IPS-18a (cell line): Measurements from ENCODE around the gene ZNF182.
"Not testable (repeated sequence)": the region's sequence is repeated elsewhere in the genome, so short reads cannot be mapped to it uniquely, and the experiment has no call there.

Experiments used
- H3K27ac ChIP-seq: one replicate; pipeline ENCODE4 v1.5.1; 2013; ENCODE audit warnings: low read length
- H3K27me3 ChIP-seq: one replicate; pipeline ENCODE4 v1.6.1; 2013; ENCODE audit warnings: mild to moderate bottlenecking, low read length; ENCODE audit not compliant: control insufficient read depth, insufficient read depth
- H3K36me3 ChIP-seq: one replicate; pipeline ENCODE4 v1.6.1; 2013; ENCODE audit warnings: low read depth, low read length; ENCODE audit not compliant: control insufficient read depth
- H3K4me1 ChIP-seq: one replicate; pipeline ENCODE4 v1.6.1; 2013; ENCODE audit warnings: low read depth, low read length; ENCODE audit not compliant: control insufficient read depth
- H3K4me3 ChIP-seq: one replicate; pipeline ENCODE4 v1.5.1; 2013; ENCODE audit warnings: low read length
- H3K9ac ChIP-seq: one replicate; pipeline ENCODE4 v1.6.1; 2013; ENCODE audit warnings: mild to moderate bottlenecking, low read length, moderate library complexity
- H3K9me3 ChIP-seq: one replicate; pipeline ENCODE4 v1.6.1; 2013; ENCODE audit warnings: low read depth, low read length; ENCODE audit not compliant: control insufficient read depth

Gene ZNF182

GRCh38 chrX:47992669-47993068, 11.1 kb downstream of the ZNF182 start:
- H3K27ac ChIP-seq: no peak overlapping the region
- H3K36me3 ChIP-seq: no peaks in the 10 kb centered on the region
- no peaks in the 10 kb centered on the region for H3K4me1 ChIP-seq
- no peaks in the 10 kb centered on the region for H3K27me3 ChIP-seq
- H3K9ac ChIP-seq: no peak overlapping the region
- peaks cover 14% of the 10 kb centered on the region for H3K9me3 ChIP-seq
- no peak overlapping the region for H3K4me3 ChIP-seq

- H3K4me3 ChIP-seq: no peak overlapping the region
- no peak overlapping the region for H3K9ac ChIP-seq
- H3K27ac ChIP-seq: no peak overlapping the region
- no peaks in the 10 kb centered on the region for H3K4me1 ChIP-seq
- H3K9me3 ChIP-seq: peaks cover 11% of the 10 kb centered on the region
- no peaks in the 10 kb centered on the region for H3K36me3 ChIP-seq
- no peaks in the 10 kb centered on the region for H3K27me3 ChIP-seq
Observed at GRCh38 chrX:47992095-47992380, 11.8 kb downstream of the ZNF182 start.

- Histone ChIP-seq H3K4me3 (no peak overlapping the region), H3K27ac (no peak overlapping the region), H3K36me3 (no peaks in the 10 kb centered on the region), H3K9ac (no peak overlapping the region), H3K27me3 (no peaks in the 10 kb centered on the region), H3K9me3 (peaks cover 11% of the 10 kb centered on the region), H3K4me1 (no peaks in the 10 kb centered on the region)
Observed at GRCh38 chrX:47991263-47992094, 12.3 kb downstream of the ZNF182 start.

GRCh38 chrX:47976254-47977151, 27.3 kb downstream of the ZNF182 start:
- no peaks in the 10 kb centered on the region for H3K4me1 ChIP-seq
- H3K36me3 ChIP-seq: peaks cover 22% of the 10 kb centered on the region
- no peak overlapping the region for H3K27ac ChIP-seq
- H3K9ac ChIP-seq: no peak overlapping the region
- peaks cover 75% of the 10 kb centered on the region for H3K9me3 ChIP-seq
- H3K27me3 ChIP-seq: no peaks in the 10 kb centered on the region
- no peak overlapping the region for H3K4me3 ChIP-seq

- Histone ChIP-seq H3K4me1 (no peaks in the 10 kb centered on the region), H3K27me3 (no peaks in the 10 kb centered on the region), H3K4me3 (no peak overlapping the region), H3K9ac (no peak overlapping the region), H3K27ac (no peak overlapping the region), H3K36me3 (peaks cover 14% of the 10 kb centered on the region), H3K9me3 (peaks cover 77% of the 10 kb centered on the region)
Observed at GRCh38 chrX:47973235-47973634, 30.6 kb downstream of the ZNF182 start.

- H3K36me3 ChIP-seq, H3K27ac ChIP-seq, H3K9ac ChIP-seq, H3K4me1 ChIP-seq, H3K27me3 ChIP-seq, H3K4me3 ChIP-seq: not testable (repeated sequence)
- peaks cover 55% of the 10 kb centered on the region for H3K9me3 ChIP-seq
Observed at GRCh38 chrX:47965526-47965925, 38.3 kb downstream of the ZNF182 start.

- not testable (repeated sequence) for H3K9ac ChIP-seq, H3K27ac ChIP-seq, H3K4me1 ChIP-seq, H3K36me3 ChIP-seq, H3K27me3 ChIP-seq, H3K4me3 ChIP-seq
- H3K9me3 ChIP-seq: peaks cover 28% of the 10 kb centered on the region
Observed at GRCh38 chrX:47961830-47962229, 42.0 kb downstream of the ZNF182 start.

- no peak overlapping the region for H3K9ac ChIP-seq
- H3K9me3 ChIP-seq: peaks cover 23% of the 10 kb centered on the region
- no peak overlapping the region for H3K27ac ChIP-seq
- H3K27me3 ChIP-seq: no peaks in the 10 kb centered on the region
- no peak overlapping the region for H3K4me3 ChIP-seq
- H3K4me1 ChIP-seq: no peaks in the 10 kb centered on the region
- no peaks in the 10 kb centered on the region for H3K36me3 ChIP-seq
Observed at GRCh38 chrX:47960406-47960805, 43.4 kb downstream of the ZNF182 start.

- no peaks in the 10 kb centered on the region for H3K36me3 ChIP-seq
- H3K9ac ChIP-seq: no peak overlapping the region
- no peaks in the 10 kb centered on the region for H3K27me3 ChIP-seq
- H3K4me3 ChIP-seq: no peak overlapping the region
- no peaks in the 10 kb centered on the region for H3K4me1 ChIP-seq
- H3K27ac ChIP-seq: no peak overlapping the region
- peaks cover 10% of the 10 kb centered on the region for H3K9me3 ChIP-seq
Observed at GRCh38 chrX:47958761-47959342, 44.9 kb downstream of the ZNF182 start.

GRCh38 chrX:47958206-47958605, 45.6 kb downstream of the ZNF182 start:
- H3K36me3 ChIP-seq, H3K4me3 ChIP-seq, H3K9ac ChIP-seq, H3K9me3 ChIP-seq, H3K4me1 ChIP-seq, H3K27me3 ChIP-seq, H3K27ac ChIP-seq: not testable (repeated sequence)

- H3K9ac ChIP-seq: no peak overlapping the region
- H3K4me1 ChIP-seq: no peaks in the 10 kb centered on the region
- no peaks in the 10 kb centered on the region for H3K36me3 ChIP-seq
- no peaks in the 10 kb centered on the region for H3K27me3 ChIP-seq
- no peak overlapping the region for H3K4me3 ChIP-seq
- H3K27ac ChIP-seq: no peak overlapping the region
- H3K9me3 ChIP-seq: peaks cover 10% of the 10 kb centered on the region
Observed at GRCh38 chrX:47956016-47956415, 47.8 kb downstream of the ZNF182 start.
